ENCODE results near the gene SCML1. TPM values are rescaled to one million over a fixed set of nuclear protein-coding genes. Genes with fewer than 3 reads are reported as not detected.

The SCML1 gene
- polyA plus RNA-seq, 1 of the 3 experiments (the other 2 are of a cell fraction): 10.7 TPM

GRCh38 chrX:17737986-17738713 lies 857 bp downstream of the SCML1 start:
- peak overlapping the region; percentile 47 to 84 for H3K27ac ChIP-seq (ENCODE audit: low read depth in 2 of 2, low read length in 1 of 2)
- H3K9me2 ChIP-seq: no peaks in the 10 kb centered on the region
- POLR2A ChIA-PET: no interaction called here
- H4K20me1 ChIP-seq (ENCODE audit: insufficient read depth): no peaks in the 10 kb centered on the region
- H3K36me3 ChIP-seq (replicated peaks in 1 of 2; ENCODE audit: control insufficient read depth in 1 of 2, insufficient read depth in 2 of 2, low read length in 1 of 2): no peaks in the 10 kb centered on the region
- H2AFZ ChIP-seq (ENCODE audit: low read depth): peak overlapping the region; percentile 78
- TF ChIP-seq TEAD4 (IDR thresholded peaks at IDR 0.05; ENCODE audit: borderline replicate concordance, insufficient read depth) (no peak), SIN3A (IDR thresholded peaks at IDR 0.05; ENCODE audit: borderline replicate concordance, low read depth, low read length) (peak; percentile 14; the same call in 1 of the 2 replicates), MAX (IDR thresholded peaks at IDR 0.05; ENCODE audit: low read depth) (0 out of 2 replicates have a peak, but pooled peaks have one; percentile 51)
- no peaks in the 10 kb centered on the region for H3F3A ChIP-seq (replicated peaks; ENCODE audit: insufficient read depth)
- CTCF ChIA-PET: interaction anchor here (1.1 kb wide), 1 partner anchor 12 kb away, joined by 4 read pairs; no protein-coding TSS in a partner anchor
- H3K27me3 ChIP-seq (ENCODE audit: insufficient read depth): no peaks in the 10 kb centered on the region
- H3K4me1 ChIP-seq (ENCODE audit: control insufficient read depth in 1 of 2, insufficient read depth in 2 of 2, low read depth in 1 of 2, low read length in 1 of 2): no peaks in the 10 kb centered on the region; a peak in 1 of 4 replicates
- peak overlapping the region; percentile 71 for H3K9ac ChIP-seq
- 10% methylated on average over 31 of the region's 45 CpGs for WGBS (ENCODE audit: low lambda C conversion rate)
- peaks cover 36% of the 10 kb centered on the region; the same call in 1 of the 2 replicates for H3K79me2 ChIP-seq (ENCODE audit: insufficient read depth)
- no peaks in the 10 kb centered on the region for H3K9me3 ChIP-seq
- peak overlapping the region; percentile 76 for H3K4me2 ChIP-seq
- DNase-seq: peak; percentile 30
- peak overlapping the region; percentile 65 to 68 for H3K4me3 ChIP-seq (ENCODE audit: low read depth in 2 of 2, low read length in 1 of 2)

- peaks cover 36% of the 10 kb centered on the region; the same call in 1 of the 2 replicates for H3K79me2 ChIP-seq (ENCODE audit: insufficient read depth)
- peak overlapping the region; percentile 71 for H3K9ac ChIP-seq
- H3F3A ChIP-seq (replicated peaks; ENCODE audit: insufficient read depth): no peaks in the 10 kb centered on the region
- no peaks in the 10 kb centered on the region for H4K20me1 ChIP-seq (ENCODE audit: insufficient read depth)
- H3K36me3 ChIP-seq (replicated peaks in 1 of 2; ENCODE audit: control insufficient read depth in 1 of 2, insufficient read depth in 2 of 2, low read length in 1 of 2): no peaks in the 10 kb centered on the region
- no peak for DNase-seq
- H3K9me2 ChIP-seq: no peaks in the 10 kb centered on the region
- CTCF ChIA-PET: interaction anchor here (0.6 to 1.1 kb wide), 2 partner anchors 11 to 57 kb away, joined by 3 to 4 read pairs; no protein-coding TSS in a partner anchor
- peak overlapping the region; percentile 47 to 84; a peak in 1 of 4 replicates for H3K27ac ChIP-seq (ENCODE audit: low read depth in 2 of 2, low read length in 1 of 2)
- 27% methylated on average over 6 of the region's 6 CpGs for WGBS (ENCODE audit: low lambda C conversion rate)
- H3K4me1 ChIP-seq (ENCODE audit: control insufficient read depth in 1 of 2, insufficient read depth in 2 of 2, low read depth in 1 of 2, low read length in 1 of 2): no peaks in the 10 kb centered on the region; a peak in 1 of 4 replicates
- H3K4me3 ChIP-seq (ENCODE audit: low read depth in 2 of 2, low read length in 1 of 2): peak overlapping the region; percentile 65 to 68
- peak overlapping the region; percentile 76 for H3K4me2 ChIP-seq
- no peaks in the 10 kb centered on the region for H3K9me3 ChIP-seq
- POLR2A ChIA-PET: no interaction called here
- peak overlapping the region; percentile 78; the same call in 1 of the 2 replicates for H2AFZ ChIP-seq (ENCODE audit: low read depth)
- no peaks in the 10 kb centered on the region for H3K27me3 ChIP-seq (ENCODE audit: insufficient read depth)
- TF ChIP-seq ZBTB33 (IDR thresholded peaks at IDR 0.05; ENCODE audit: borderline replicate concordance, low read depth) (no peak), CTCF (IDR thresholded peaks at IDR 0.05) (no peak), REST (IDR thresholded peaks at IDR 0.05; ENCODE audit: low read depth, low read length) (no peak), MAX (IDR thresholded peaks at IDR 0.05; ENCODE audit: low read depth) (no peak), RFX5 (IDR thresholded peaks at IDR 0.05; ENCODE audit: low read length) (no peak), ELF1 (IDR thresholded peaks at IDR 0.05) (no peak), RAD21 (IDR thresholded peaks at IDR 0.05; ENCODE audit: low read length) (no peak), TEAD4 (IDR thresholded peaks at IDR 0.05; ENCODE audit: borderline replicate concordance, insufficient read depth) (no peak), SMC3 (IDR thresholded peaks at IDR 0.05; ENCODE audit: low read depth, low read length) (no peak), MXI1 (IDR thresholded peaks at IDR 0.05; ENCODE audit: low read depth, low read length) (no peak), TCF12 (IDR thresholded peaks at IDR 0.05) (no peak), JUND (IDR thresholded peaks at IDR 0.05) (no peak), EZH2phosphoT487 (IDR thresholded peaks at IDR 0.05; ENCODE audit: borderline replicate concordance, low read depth) (no peak), POLR2AphosphoS5 (IDR thresholded peaks at IDR 0.05; ENCODE audit: low read depth, low read length) (no peak), GABPA (IDR thresholded peaks at IDR 0.05; ENCODE audit: low read depth) (no peak)
Measured at GRCh38 chrX:17738737-17739535, 1.6 kb downstream of the SCML1 start.

Data from SK-N-SH (cell line).